ENCODE data around the gene CERT1. TPM values are rescaled to one million over a fixed set of nuclear protein-coding genes. Genes with fewer than 3 reads are reported as not detected.
"Not testable (repeated sequence)": the region's sequence is repeated elsewhere in the genome, so short reads cannot be mapped to it uniquely, and the experiment has no call there.

The CERT1 gene, protein sequence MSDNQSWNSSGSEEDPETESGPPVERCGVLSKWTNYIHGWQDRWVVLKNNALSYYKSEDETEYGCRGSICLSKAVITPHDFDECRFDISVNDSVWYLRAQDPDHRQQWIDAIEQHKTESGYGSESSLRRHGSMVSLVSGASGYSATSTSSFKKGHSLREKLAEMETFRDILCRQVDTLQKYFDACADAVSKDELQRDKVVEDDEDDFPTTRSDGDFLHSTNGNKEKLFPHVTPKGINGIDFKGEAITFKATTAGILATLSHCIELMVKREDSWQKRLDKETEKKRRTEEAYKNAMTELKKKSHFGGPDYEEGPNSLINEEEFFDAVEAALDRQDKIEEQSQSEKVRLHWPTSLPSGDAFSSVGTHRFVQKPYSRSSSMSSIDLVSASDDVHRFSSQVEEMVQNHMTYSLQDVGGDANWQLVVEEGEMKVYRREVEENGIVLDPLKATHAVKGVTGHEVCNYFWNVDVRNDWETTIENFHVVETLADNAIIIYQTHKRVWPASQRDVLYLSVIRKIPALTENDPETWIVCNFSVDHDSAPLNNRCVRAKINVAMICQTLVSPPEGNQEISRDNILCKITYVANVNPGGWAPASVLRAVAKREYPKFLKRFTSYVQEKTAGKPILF
- polyA plus RNA-seq (2013, experiment 1 of 2) = 23.2 TPM
- polyA plus RNA-seq (2013, experiment 2 of 2) = 22.3 TPM

DNA sequence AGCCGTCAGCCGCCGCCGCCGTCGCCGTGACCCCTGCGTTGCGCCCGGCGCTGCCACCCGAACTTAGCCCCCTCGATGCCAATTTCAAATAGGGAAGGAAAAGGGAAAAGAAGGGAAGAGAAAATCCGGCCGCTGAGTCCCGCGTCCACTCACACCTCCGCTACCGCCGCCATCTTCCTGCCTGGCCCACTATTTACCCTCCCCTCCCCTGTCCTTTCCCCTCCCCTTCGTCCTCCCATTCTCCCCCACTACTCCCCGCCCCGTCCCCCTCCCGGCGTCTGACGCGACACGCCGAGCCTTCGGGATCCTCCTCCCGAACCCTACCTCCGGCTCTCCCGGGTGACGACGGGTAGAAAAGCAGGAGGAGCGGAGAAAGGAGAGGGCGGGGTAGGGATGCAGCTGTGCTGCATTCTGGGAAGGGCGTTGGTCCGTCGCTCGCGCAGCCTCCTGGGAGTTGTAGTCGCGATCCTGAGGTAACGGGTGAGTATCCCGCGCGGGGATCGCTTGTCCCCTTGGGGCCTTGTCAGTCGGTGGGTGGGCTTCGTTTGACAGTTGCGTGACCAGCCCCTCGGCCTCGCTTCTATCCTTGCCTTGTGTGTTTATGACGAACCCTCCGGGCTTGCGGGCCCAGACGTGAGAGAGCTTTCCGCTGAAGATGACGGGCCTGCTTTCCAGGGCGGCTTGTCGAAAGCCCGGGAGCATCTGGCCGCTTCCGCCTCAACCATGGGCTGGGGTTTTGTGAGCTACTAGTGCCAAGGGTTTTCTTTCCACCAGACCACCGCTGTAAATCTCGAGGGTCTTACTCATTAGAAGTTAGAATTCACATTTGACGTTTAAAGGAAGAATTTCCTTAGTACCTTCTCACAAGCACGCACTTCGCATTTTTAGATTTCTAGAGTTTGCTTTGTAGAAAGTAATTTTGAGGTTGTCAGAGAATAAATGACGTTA is at the start of gene CERT1, which contains the start of gene POLK:
Gene CERT1 (minus strand): TSS at position 195 of the 948 bp plus-strand sequence. CDS start 422 bp downstream, outside the sequence.
Gene POLK (plus strand): TSS at position 457 of the 948 bp plus-strand sequence.
- WGBS, 2 donors (ENCODE audit: extremely low coverage in 2 of 2, insufficient read length in 2 of 2, insufficient replicate concordance in 1 of 2) = no CpG with 5 or more reads among the region's 71 CpGs
- Histone ChIP-seq H3K79me1 (ENCODE audit: low read depth, low read length) (peaks cover 2% of the 10 kb centered on the region), H2AK5ac (ENCODE audit: low read depth, low read length) (peak within 1 kb of the TSS; percentile 34), H4K91ac (ENCODE audit: low read depth, low read length, poor library complexity) (no peak within 1 kb of the TSS), H3K4me2 (ENCODE audit: insufficient read depth, low read length, poor library complexity, severe bottlenecking) (peak within 1 kb of the TSS; percentile 83), H2AFZ (ENCODE audit: low read length) (peak within 1 kb of the TSS; percentile 96), H3K23ac (ENCODE audit: low read depth, low read length, poor library complexity) (peak within 1 kb of the TSS; percentile 98), H4K8ac (ENCODE audit: low read depth, low read length) (no peak within 1 kb of the TSS), H3K9me3 (replicated peaks in 1 of 2; ENCODE audit: control insufficient read depth in 2 of 2, insufficient read depth in 1 of 2, low read depth in 1 of 2, low read length in 2 of 2) (peaks cover 0 to 15% of the 10 kb centered on the region in 2 donors), H3K4me1 (ENCODE audit: control insufficient read depth in 2 of 2, insufficient read depth in 1 of 2, low read depth in 1 of 2, low read length in 2 of 2) (peaks cover 0 to 8% of the 10 kb centered on the region in 2 donors), H3K27ac (replicated peaks; ENCODE audit: low read length) (peak within 1 kb of the TSS; percentile 70), H2BK5ac (ENCODE audit: low read length) (peak within 1 kb of the TSS; percentile 90), H3K14ac (ENCODE audit: low read length) (peak within 1 kb of the TSS; percentile 9), H3K18ac (ENCODE audit: low read length) (peak within 1 kb of the TSS; percentile 99), H3K4ac (ENCODE audit: low read length) (no peak within 1 kb of the TSS), H2BK15ac (ENCODE audit: low read length) (peak within 1 kb of the TSS; percentile 90), H3K9ac (ENCODE audit: low read depth, low read length, poor library complexity) (peak within 1 kb of the TSS; percentile 96), H3K27me3 (ENCODE audit: control insufficient read depth in 3 of 3, insufficient read depth in 3 of 3, low read depth in 1 of 3, low read length in 3 of 3) (no peaks in the 10 kb centered on the region), H2BK120ac (ENCODE audit: low read depth, low read length) (peak within 1 kb of the TSS; percentile 74), H3K36me3 (replicated peaks in 1 of 2; ENCODE audit: control insufficient read depth in 2 of 2, insufficient read depth in 2 of 2, low read length in 2 of 2) (peaks cover 0 to 3% of the 10 kb centered on the region in 2 donors), H2BK12ac (ENCODE audit: low read length) (no peak within 1 kb of the TSS), H3K4me3 (ENCODE audit: low read length in 2 of 2) (peak within 1 kb of the TSS; percentile 85 to 95)
- DNase-seq (ENCODE audit: low spot score) = peak; percentile 96

DNA sequence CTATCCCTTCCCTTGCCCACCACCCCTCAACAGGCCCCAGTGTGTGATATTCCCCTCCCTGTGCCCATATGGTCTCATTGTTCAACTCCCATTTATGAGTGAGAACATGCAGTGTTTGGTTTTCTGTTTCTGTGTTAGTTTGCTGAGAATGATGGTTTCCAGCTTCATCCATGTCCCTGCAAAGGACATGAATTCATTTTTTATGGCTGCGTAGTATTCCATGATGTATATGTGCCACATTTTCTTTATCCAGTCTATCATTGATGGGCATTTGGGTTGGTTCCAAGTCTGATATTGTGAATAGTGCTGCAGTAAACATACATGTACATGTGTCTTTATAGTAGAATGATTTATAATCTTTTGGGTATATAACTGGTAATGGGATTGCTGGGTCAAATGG is 49.2 kb upstream of the CERT1 start:
- H2BK15ac ChIP-seq (ENCODE audit: low read length); H3K4me2 ChIP-seq (ENCODE audit: insufficient read depth, low read length, poor library complexity, severe bottlenecking); H3K9ac ChIP-seq (ENCODE audit: low read depth, low read length, poor library complexity); H3K14ac ChIP-seq (ENCODE audit: low read length); H3K23ac ChIP-seq (ENCODE audit: low read depth, low read length, poor library complexity); H2BK12ac ChIP-seq (ENCODE audit: low read length); H2BK120ac ChIP-seq (ENCODE audit: low read depth, low read length); H3K18ac ChIP-seq (ENCODE audit: low read length); H3K4ac ChIP-seq (ENCODE audit: low read length); H3K79me1 ChIP-seq (ENCODE audit: low read depth, low read length); H2BK5ac ChIP-seq (ENCODE audit: low read length); H3K4me3 ChIP-seq (ENCODE audit: low read length in 2 of 2); H3K4me1 ChIP-seq (ENCODE audit: control insufficient read depth in 2 of 2, insufficient read depth in 1 of 2, low read depth in 1 of 2, low read length in 2 of 2); H4K91ac ChIP-seq (ENCODE audit: low read depth, low read length, poor library complexity); H2AK5ac ChIP-seq (ENCODE audit: low read depth, low read length); H3K27me3 ChIP-seq (ENCODE audit: control insufficient read depth in 3 of 3, insufficient read depth in 3 of 3, low read depth in 1 of 3, low read length in 3 of 3); H4K8ac ChIP-seq (ENCODE audit: low read depth, low read length); H3K27ac ChIP-seq (replicated peaks; ENCODE audit: low read length); DNase-seq (ENCODE audit: low spot score); H2AFZ ChIP-seq (ENCODE audit: low read length): not testable (repeated sequence)
- no CpG with 5 or more reads among the region's 1 CpG for WGBS, 2 donors (ENCODE audit: extremely low coverage in 2 of 2, insufficient read length in 2 of 2, insufficient replicate concordance in 1 of 2)
- Histone ChIP-seq H3K36me3 (replicated peaks in 1 of 2; ENCODE audit: control insufficient read depth in 2 of 2, insufficient read depth in 2 of 2, low read length in 2 of 2) (peaks cover 0 to 18% of the 10 kb centered on the region in 2 donors), H3K9me3 (replicated peaks in 1 of 2; ENCODE audit: control insufficient read depth in 2 of 2, insufficient read depth in 1 of 2, low read depth in 1 of 2, low read length in 2 of 2) (peaks cover 0 to 16% of the 10 kb centered on the region in 2 donors)

DNA sequence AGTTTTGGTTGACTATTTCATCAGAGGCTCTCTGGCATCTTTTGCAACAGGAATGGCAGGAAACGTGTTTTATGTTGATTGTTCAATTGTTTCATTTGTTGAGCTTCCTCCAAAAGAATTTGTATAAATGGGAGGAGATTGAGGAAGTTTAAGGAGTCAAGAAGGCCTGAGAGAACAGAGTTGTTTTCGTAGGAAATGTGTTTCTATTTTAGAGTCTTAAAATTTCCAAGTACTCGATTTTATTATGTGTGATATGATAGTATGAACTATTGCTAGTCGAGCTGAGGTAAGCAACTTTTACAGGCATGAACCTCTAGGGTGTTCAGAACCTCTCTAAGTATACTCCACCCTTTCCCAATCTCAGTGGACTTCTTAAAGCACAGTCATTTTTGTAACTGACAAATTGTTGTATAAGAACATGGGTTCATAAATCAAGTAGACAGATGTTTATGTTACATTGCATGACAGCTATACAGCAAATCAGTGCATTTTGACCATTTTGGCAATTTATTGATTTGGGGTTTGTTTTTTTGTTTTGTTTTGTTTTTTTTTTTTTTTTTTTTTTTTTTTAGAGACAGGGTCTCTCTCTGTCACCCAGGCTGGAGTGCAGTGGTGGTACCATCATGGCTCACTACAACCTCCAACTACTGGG is 47.7 kb upstream of the CERT1 start:
- Histone ChIP-seq H3K9ac (ENCODE audit: low read depth, low read length, poor library complexity) (no peak overlapping the region), H3K18ac (ENCODE audit: low read length) (no peak overlapping the region), H3K4ac (ENCODE audit: low read length) (no peak overlapping the region), H3K4me1 (ENCODE audit: control insufficient read depth in 2 of 2, insufficient read depth in 1 of 2, low read depth in 1 of 2, low read length in 2 of 2) (no peaks in the 10 kb centered on the region), H3K4me3 (ENCODE audit: low read length in 2 of 2) (no peak overlapping the region), H4K8ac (ENCODE audit: low read depth, low read length) (no peak overlapping the region), H2BK120ac (ENCODE audit: low read depth, low read length) (no peak overlapping the region), H3K27me3 (ENCODE audit: control insufficient read depth in 3 of 3, insufficient read depth in 3 of 3, low read depth in 1 of 3, low read length in 3 of 3) (no peaks in the 10 kb centered on the region), H3K23ac (ENCODE audit: low read depth, low read length, poor library complexity) (no peak overlapping the region), H2BK12ac (ENCODE audit: low read length) (no peak overlapping the region), H3K27ac (replicated peaks; ENCODE audit: low read length) (no peak overlapping the region), H2BK15ac (ENCODE audit: low read length) (no peak overlapping the region), H3K79me1 (ENCODE audit: low read depth, low read length) (no peaks in the 10 kb centered on the region), H3K4me2 (ENCODE audit: insufficient read depth, low read length, poor library complexity, severe bottlenecking) (no peak overlapping the region), H2AFZ (ENCODE audit: low read length) (no peak overlapping the region), H2AK5ac (ENCODE audit: low read depth, low read length) (no peak overlapping the region), H3K14ac (ENCODE audit: low read length) (no peak overlapping the region), H2BK5ac (ENCODE audit: low read length) (no peak overlapping the region), H3K36me3 (replicated peaks in 1 of 2; ENCODE audit: control insufficient read depth in 2 of 2, insufficient read depth in 2 of 2, low read length in 2 of 2) (peaks cover 0 to 32% of the 10 kb centered on the region in 2 donors), H3K9me3 (replicated peaks in 1 of 2; ENCODE audit: control insufficient read depth in 2 of 2, insufficient read depth in 1 of 2, low read depth in 1 of 2, low read length in 2 of 2) (peaks cover 0 to 11% of the 10 kb centered on the region in 2 donors), H4K91ac (ENCODE audit: low read depth, low read length, poor library complexity) (no peak overlapping the region)
- no CpG with 5 or more reads among the region's 4 CpGs for WGBS, 2 donors (ENCODE audit: extremely low coverage in 2 of 2, insufficient read length in 2 of 2, insufficient replicate concordance in 1 of 2)
- no peak for DNase-seq (ENCODE audit: low spot score)

All from neuronal stem cell (in vitro differentiated cells).